DMS114 treated with DMSO at 0.1 percent for 48 hours (cell line): ENCODE measurements around the gene PALLD.

Source experiments
- DNase-seq: peaks from one replicate; lab custom pipeline; 2025; ENCODE audit not compliant: unreplicated experiment; lab: John Stamatoyannopoulos, UW

The PALLD gene

GRCh38 chr4:168815379-168816345, 318.8 kb downstream of the PALLD start:
- no peak for DNase-seq

GRCh38 chr4:168817370-168817769, 320.5 kb downstream of the PALLD start:
- no peak for DNase-seq

GRCh38 chr4:168822481-168822880, 325.6 kb downstream of the PALLD start:
- no peak for DNase-seq

GRCh38 chr4:168825975-168826374, 329.1 kb downstream of the PALLD start:
- no peak for DNase-seq

- DNase-seq = no peak
These were observed 329.8 kb downstream of the PALLD start for GRCh38 chr4:168826620-168827019.

GRCh38 chr4:168830777-168831512, 334.1 kb downstream of the PALLD start:
- DNase-seq = no peak

- DNase-seq = no peak
These were observed 334.7 kb downstream of the PALLD start for GRCh38 chr4:168831585-168831918.

- DNase-seq = no peak
These were observed 335.3 kb downstream of the PALLD start for GRCh38 chr4:168831919-168832762.

- DNase-seq = no peak
These were observed 336.1 kb downstream of the PALLD start for GRCh38 chr4:168832763-168833575.

GRCh38 chr4:168833881-168834280, 337.0 kb downstream of the PALLD start:
- no peak for DNase-seq

- no peak for DNase-seq
These were observed 339.1 kb downstream of the PALLD start for GRCh38 chr4:168835880-168836454.

- DNase-seq = no peak
These were observed 339.6 kb downstream of the PALLD start for GRCh38 chr4:168836490-168836889.

- no peak for DNase-seq
These were observed 341.1 kb downstream of the PALLD start for GRCh38 chr4:168837922-168838321.

GRCh38 chr4:168839758-168840391, 343.0 kb downstream of the PALLD start:
- no peak for DNase-seq

GRCh38 chr4:168840392-168840763, 343.5 kb downstream of the PALLD start:
- DNase-seq = no peak

- DNase-seq = no peak
These were observed 344.3 kb downstream of the PALLD start for GRCh38 chr4:168841000-168841671.

- DNase-seq = no peak
These were observed 344.8 kb downstream of the PALLD start for GRCh38 chr4:168841672-168842019.

GRCh38 chr4:168842186-168842585, 345.3 kb downstream of the PALLD start:
- DNase-seq = no peak

- DNase-seq = no peak
These were observed 346.8 kb downstream of the PALLD start for GRCh38 chr4:168843635-168844034.
